Measurements from ENCODE around the gene CXXC4. TPM values are rescaled to one million over a fixed set of nuclear protein-coding genes. Genes with fewer than 3 reads are reported as not detected.
A peak's percentile ranks its signal among the peaks of the same experiment; 100 is the strongest.

Gene CXXC4
- total RNA-seq, 1 donor = 0.43 TPM

GRCh38 chr4:104449537-104449936, 45.2 kb downstream of the CXXC4 start:
- DNase-seq (ENCODE audit: low read depth) = no peak
- H3K4me3 ChIP-seq (ENCODE audit: low read depth, low read length) = no peak overlapping the region
- no peak for TF ChIP-seq CTCF (IDR thresholded peaks at IDR 0.05; ENCODE audit: insufficient read depth, low read depth, low read length)

- no peak overlapping the region for H3K4me3 ChIP-seq (ENCODE audit: low read depth, low read length)
- TF ChIP-seq CTCF (IDR thresholded peaks at IDR 0.05; ENCODE audit: insufficient read depth, low read depth, low read length) = no peak
- peak; percentile 2 for DNase-seq (ENCODE audit: low read depth)
Measured at GRCh38 chr4:104447294-104447693, 47.4 kb downstream of the CXXC4 start.

GRCh38 chr4:104446431-104447278, 48.0 kb downstream of the CXXC4 start:
- TF ChIP-seq CTCF (IDR thresholded peaks at IDR 0.05; ENCODE audit: insufficient read depth, low read depth, low read length) = no peak
- no peak for DNase-seq (ENCODE audit: low read depth)
- H3K4me3 ChIP-seq (ENCODE audit: low read depth, low read length) = no peak overlapping the region

- no peak for TF ChIP-seq CTCF (IDR thresholded peaks at IDR 0.05; ENCODE audit: insufficient read depth, low read depth, low read length)
- DNase-seq (ENCODE audit: low read depth) = no peak
- H3K4me3 ChIP-seq (ENCODE audit: low read depth, low read length) = no peak overlapping the region
Measured at GRCh38 chr4:104444685-104445084, 50.0 kb downstream of the CXXC4 start.

- no peak overlapping the region for H3K4me3 ChIP-seq (ENCODE audit: low read depth, low read length)
- no peak for DNase-seq (ENCODE audit: low read depth)
- no peak for TF ChIP-seq CTCF (IDR thresholded peaks at IDR 0.05; ENCODE audit: insufficient read depth, low read depth, low read length)
Measured at GRCh38 chr4:104436542-104436941, 58.2 kb downstream of the CXXC4 start.

- no peak for TF ChIP-seq CTCF (IDR thresholded peaks at IDR 0.05; ENCODE audit: insufficient read depth, low read depth, low read length)
- no peak for DNase-seq (ENCODE audit: low read depth)
- no peak overlapping the region for H3K4me3 ChIP-seq (ENCODE audit: low read depth, low read length)
Measured at GRCh38 chr4:104429150-104429741, 65.4 kb downstream of the CXXC4 start.

Measured in fibroblast of villous mesenchyme (primary cell).